CD4-positive, CD25-positive, alpha-beta regulatory T cell (primary cell): ENCODE data around the gene ABCC4. TPM values are rescaled to one million over a fixed set of nuclear protein-coding genes. Genes with fewer than 3 reads are reported as not detected.

Experiments used
- ATAC-seq, 2 donors: fragments of 150-1000 bp; cut with Tn5 transposase; one replicate each; pipeline ENCODE4 v1.10.0; 2021; ENCODE audit warnings: low read depth in 2 of 2, moderate number of reproducible peaks in 2 of 2, moderate library complexity in 1 of 2
- DNase-seq, 3 donors: peaks; one replicate each; pipeline versions ENCODE4 v3.0.0 to v3.0.0-alpha.2; 2012 to 2022; ENCODE audit warnings: mixed read lengths in 1 of 3
- H3K27ac ChIP-seq: one replicate; pipeline ENCODE4 v1.7.0; 2013; ENCODE audit warnings: mild to moderate bottlenecking, low read length; ENCODE audit not compliant: insufficient read depth, poor library complexity, severe bottlenecking
- H3K27me3 ChIP-seq: one replicate; pipeline ENCODE4 v1.7.0; 2013; ENCODE audit warnings: low read length; ENCODE audit not compliant: control insufficient read depth, insufficient read depth
- H3K36me3 ChIP-seq: one replicate; pipeline ENCODE4 v1.7.0; 2013; ENCODE audit warnings: mild to moderate bottlenecking, low read length, moderate library complexity; ENCODE audit not compliant: control insufficient read depth, insufficient read depth
- H3K4me1 ChIP-seq: 2 replicates; pipeline ENCODE4 v1.7.0; 2013; ENCODE audit warnings: mild to moderate bottlenecking, low read length; ENCODE audit not compliant: insufficient read depth, control insufficient read depth, poor library complexity, severe bottlenecking
- H3K4me3 ChIP-seq: one replicate; pipeline ENCODE4 v1.7.0; 2013; ENCODE audit warnings: low read depth, mild to moderate bottlenecking, low read length, moderate library complexity
- H3K9me3 ChIP-seq, 2 experiments: 1 replicate in 1 of 2; 2 replicates in 1 of 2; pipeline ENCODE4 v1.7.0; 2013; ENCODE audit warnings: low read length in 2 of 2, mild to moderate bottlenecking in 1 of 2, moderate library complexity in 1 of 2; ENCODE audit not compliant: control insufficient read depth in 2 of 2
- H3K27ac Mint-ChIP-seq, 3 donors: one replicate each; pipeline ENCODE4 v1.8.0; 2020 to 2022; ENCODE audit warnings: mild to moderate bottlenecking in 3 of 3, mixed read lengths in 3 of 3, moderate library complexity in 2 of 3
- H3K27me3 Mint-ChIP-seq: one replicate; pipeline ENCODE4 v1.8.0; 2022; ENCODE audit warnings: mild to moderate bottlenecking, mixed read lengths
- H3K36me3 Mint-ChIP-seq: one replicate; pipeline ENCODE4 v1.8.0; 2020; ENCODE audit warnings: mixed read lengths
- H3K4me1 Mint-ChIP-seq, 4 donors: one replicate each; pipeline ENCODE4 v1.8.0; 2020 to 2022; ENCODE audit warnings: mixed read lengths in 4 of 4, mild to moderate bottlenecking in 1 of 4
- H3K4me3 Mint-ChIP-seq, 4 donors: one replicate each; pipeline ENCODE4 v1.8.0; 2020 to 2022; ENCODE audit warnings: mild to moderate bottlenecking in 4 of 4, mixed read lengths in 4 of 4, moderate library complexity in 3 of 4
- H3K9me3 Mint-ChIP-seq, 7 donors: one replicate each; pipeline ENCODE4 v1.8.0; 2020 to 2022; ENCODE audit warnings: mixed read lengths in 7 of 7, mild to moderate bottlenecking in 3 of 7, moderate library complexity in 2 of 7
- polyA plus RNA-seq, 4 donors: library from polyadenylated mRNA; unstranded; fragments of 300-500 nt; fragmentation: Illumina TruSeq; gene quantifications; one replicate each; pipeline ENCODE4 v1.2.3, GENCODE V29; 2021
- total RNA-seq: library from RNA; stranded (reverse); gene quantifications from one replicate; pipeline ENCODE4 v1.2.3, GENCODE V29; 2022

ABCC4 gene
- total and polyA plus RNA-seq, 5 donors from 2014 or later, result 3.9 to 13.2 (median 6.8) TPM

GRCh38 chr13:95327190-95327589, 25.9 kb upstream of the ABCC4 start:
- no peaks in the 10 kb centered on the region for H3K27me3 ChIP-seq
- H3K9me3 ChIP-seq, result no peaks in the 10 kb centered on the region
- H3K4me3 ChIP-seq, result no peak overlapping the region
- Mint-ChIP-seq H3K4me1 (no peaks in the 10 kb centered on the region), H3K4me3 (no peak overlapping the region), H3K27me3 (peaks cover 13% of the 10 kb centered on the region), H3K36me3 (no peaks in the 10 kb centered on the region), H3K27ac (no peak overlapping the region), H3K9me3 (peaks cover 0 to 3% (median 0%) of the 10 kb centered on the region in 7 donors)
- H3K27ac ChIP-seq, result no peak overlapping the region
- ATAC-seq (no peak), DNase-seq (no peak)
- no peaks in the 10 kb centered on the region for H3K4me1 ChIP-seq
- no peaks in the 10 kb centered on the region for H3K36me3 ChIP-seq

- H3K4me3 ChIP-seq, result no peak overlapping the region
- peaks cover 0 to 3% (median 0%) of the 10 kb centered on the region in 7 donors for H3K9me3 Mint-ChIP-seq
- DNase-seq (no peak), ATAC-seq (no peak)
- no peaks in the 10 kb centered on the region for H3K4me1 Mint-ChIP-seq
- H3K9me3 ChIP-seq, result no peaks in the 10 kb centered on the region
- no peak overlapping the region for H3K27ac Mint-ChIP-seq
- no peak overlapping the region for H3K27ac ChIP-seq
- H3K27me3 ChIP-seq, result no peaks in the 10 kb centered on the region
- H3K4me3 Mint-ChIP-seq, result no peak overlapping the region
- H3K4me1 ChIP-seq, result no peaks in the 10 kb centered on the region
- no peaks in the 10 kb centered on the region for H3K36me3 Mint-ChIP-seq
- peaks cover 13% of the 10 kb centered on the region for H3K27me3 Mint-ChIP-seq
- no peaks in the 10 kb centered on the region for H3K36me3 ChIP-seq
Observed at GRCh38 chr13:95326695-95327094, 25.4 kb upstream of the ABCC4 start.

- Histone ChIP-seq H3K9me3 (no peaks in the 10 kb centered on the region), H3K4me1 (no peaks in the 10 kb centered on the region), H3K4me3 (no peak overlapping the region), H3K36me3 (no peaks in the 10 kb centered on the region), H3K27ac (no peak overlapping the region), H3K27me3 (no peaks in the 10 kb centered on the region)
- Mint-ChIP-seq H3K4me3 (no peak overlapping the region), H3K4me1 (no peaks in the 10 kb centered on the region), H3K27me3 (peaks cover 15% of the 10 kb centered on the region), H3K36me3 (no peaks in the 10 kb centered on the region), H3K9me3 (no peaks in the 10 kb centered on the region), H3K27ac (no peak overlapping the region)
- ATAC-seq, result no peak
- no peak for DNase-seq
Observed at GRCh38 chr13:95325485-95325884, 24.2 kb upstream of the ABCC4 start.

- no peak overlapping the region for H3K4me3 ChIP-seq
- no peak overlapping the region for H3K27ac ChIP-seq
- Mint-ChIP-seq H3K36me3 (no peaks in the 10 kb centered on the region), H3K4me1 (no peaks in the 10 kb centered on the region), H3K27ac (no peak overlapping the region), H3K9me3 (no peaks in the 10 kb centered on the region), H3K27me3 (peaks cover 20% of the 10 kb centered on the region), H3K4me3 (no peak overlapping the region)
- no peaks in the 10 kb centered on the region for H3K4me1 ChIP-seq
- H3K36me3 ChIP-seq, result no peaks in the 10 kb centered on the region
- DNase-seq (no peak), ATAC-seq (no peak)
- H3K9me3 ChIP-seq, result no peaks in the 10 kb centered on the region
- H3K27me3 ChIP-seq, result no peaks in the 10 kb centered on the region
Observed at GRCh38 chr13:95323930-95324662, 22.8 kb upstream of the ABCC4 start.

- H3K9me3 Mint-ChIP-seq, result no peaks in the 10 kb centered on the region
- Histone ChIP-seq H3K4me1 (no peaks in the 10 kb centered on the region), H3K27me3 (no peaks in the 10 kb centered on the region), H3K9me3 (no peaks in the 10 kb centered on the region), H3K27ac (no peak overlapping the region), H3K4me3 (no peak overlapping the region), H3K36me3 (no peaks in the 10 kb centered on the region)
- H3K36me3 Mint-ChIP-seq, result no peaks in the 10 kb centered on the region
- no peaks in the 10 kb centered on the region for H3K4me1 Mint-ChIP-seq
- ATAC-seq (no peak), DNase-seq (no peak)
- no peak overlapping the region for H3K27ac Mint-ChIP-seq
- H3K27me3 Mint-ChIP-seq, result peaks cover 31% of the 10 kb centered on the region
- H3K4me3 Mint-ChIP-seq, result no peak overlapping the region
Observed at GRCh38 chr13:95319551-95320274, 18.5 kb upstream of the ABCC4 start.

- H3K9me3 Mint-ChIP-seq, result no peaks in the 10 kb centered on the region
- no peak for DNase-seq
- Histone ChIP-seq H3K9me3 (no peaks in the 10 kb centered on the region), H3K27ac (no peak overlapping the region), H3K36me3 (no peaks in the 10 kb centered on the region), H3K27me3 (no peaks in the 10 kb centered on the region), H3K4me1 (no peaks in the 10 kb centered on the region), H3K4me3 (no peak overlapping the region)
- H3K36me3 Mint-ChIP-seq, result no peaks in the 10 kb centered on the region
- no peak for ATAC-seq
- H3K4me3 Mint-ChIP-seq, result no peak overlapping the region
- H3K27me3 Mint-ChIP-seq, result peaks cover 31% of the 10 kb centered on the region
- H3K27ac Mint-ChIP-seq, result no peak overlapping the region
- H3K4me1 Mint-ChIP-seq, result no peaks in the 10 kb centered on the region
Observed at GRCh38 chr13:95317039-95317989, 16.1 kb upstream of the ABCC4 start.

- ATAC-seq (no peak), DNase-seq (no peak)
- H3K9me3 Mint-ChIP-seq, result peaks cover 0 to 1% (median 0%) of the 10 kb centered on the region in 7 donors
- peaks cover 33% of the 10 kb centered on the region for H3K27me3 Mint-ChIP-seq
- Histone ChIP-seq H3K4me1 (no peaks in the 10 kb centered on the region), H3K9me3 (no peaks in the 10 kb centered on the region), H3K27me3 (peaks cover 4% of the 10 kb centered on the region), H3K27ac (no peak overlapping the region), H3K4me3 (no peak overlapping the region), H3K36me3 (no peaks in the 10 kb centered on the region)
- H3K36me3 Mint-ChIP-seq, result no peaks in the 10 kb centered on the region
- H3K27ac Mint-ChIP-seq, result no peak overlapping the region
- H3K4me1 Mint-ChIP-seq, result no peaks in the 10 kb centered on the region
- H3K4me3 Mint-ChIP-seq, result no peak overlapping the region
Observed at GRCh38 chr13:95315752-95316151, 14.5 kb upstream of the ABCC4 start.
